ELF-1 (cell line): ENCODE data around the gene TBKBP1.
"Not testable (repeated sequence)": the region's sequence is repeated elsewhere in the genome, so short reads cannot be mapped to it uniquely, and the experiment has no call there.

Experiments
- DNase-seq: peaks from one replicate; pipeline ENCODE4 v3.0.0-alpha.2; 2016; ENCODE audit warnings: low read depth, low spot score

The TBKBP1 gene

GRCh38 chr17:47730681-47731080 is 36.7 kb downstream of the TBKBP1 start:
- DNase-seq, result no peak

GRCh38 chr17:47731396-47731795 is 37.4 kb downstream of the TBKBP1 start:
- DNase-seq, result no peak

- DNase-seq, result peak; percentile 56
Measured at GRCh38 chr17:47732399-47733046, 38.6 kb downstream of the TBKBP1 start.

- DNase-seq, result peak; percentile 55
Measured at GRCh38 chr17:47733047-47733673, 39.2 kb downstream of the TBKBP1 start, which contains the start of gene TBX21. Gene TBX21 (plus strand): TSS chr17:47733236. CDS start chr17:47733455, 219 bp downstream.

- peak; percentile 22 for DNase-seq
Measured at GRCh38 chr17:47733674-47734410, 39.9 kb downstream of the TBKBP1 start.

- DNase-seq, result no peak
Measured at GRCh38 chr17:47735139-47735464, 41.1 kb downstream of the TBKBP1 start.

GRCh38 chr17:47735536-47736011 is 41.6 kb downstream of the TBKBP1 start:
- no peak for DNase-seq

- DNase-seq, result no peak
Measured at GRCh38 chr17:47736501-47737495, 42.8 kb downstream of the TBKBP1 start.

- no peak for DNase-seq
Measured at GRCh38 chr17:47738178-47738577, 44.2 kb downstream of the TBKBP1 start.

- no peak for DNase-seq
Measured at GRCh38 chr17:47739150-47739549, 45.2 kb downstream of the TBKBP1 start.

GRCh38 chr17:47739945-47740344 is 46.0 kb downstream of the TBKBP1 start:
- DNase-seq, result not testable (repeated sequence)

GRCh38 chr17:47741109-47741792 is 47.3 kb downstream of the TBKBP1 start:
- no peak for DNase-seq

- DNase-seq, result no peak
Measured at GRCh38 chr17:47741793-47742145, 47.8 kb downstream of the TBKBP1 start.

- peak; percentile 75 for DNase-seq
Measured at GRCh38 chr17:47742319-47743181, 48.6 kb downstream of the TBKBP1 start.

- no peak for DNase-seq
Measured at GRCh38 chr17:47744168-47745036, 50.4 kb downstream of the TBKBP1 start.

GRCh38 chr17:47745037-47745380 is 51.0 kb downstream of the TBKBP1 start:
- no peak for DNase-seq

- no peak for DNase-seq
Measured at GRCh38 chr17:47751471-47751870, 57.5 kb downstream of the TBKBP1 start.

- no peak for DNase-seq
Measured at GRCh38 chr17:47757386-47757785, 63.4 kb downstream of the TBKBP1 start.
